Right renal cortex interstitium (tissue), 3 donors: ENCODE measurements around the gene IL13RA1. TPM values are rescaled to one million over a fixed set of nuclear protein-coding genes. Genes with fewer than 3 reads are reported as not detected.
"Not testable (repeated sequence)": the region's sequence is repeated elsewhere in the genome, so short reads cannot be mapped to it uniquely, and the experiment has no call there.

Experiments
- DNase-seq, 3 donors: peaks; one replicate each; pipeline ENCODE4 v3.0.0-alpha.2; 2013; ENCODE audit warnings: low read depth in 3 of 3, low spot score in 2 of 3
- polyA plus RNA-seq, 3 donors: library from polyadenylated mRNA; unstranded; fragments of 120-200 nt; gene quantifications; one replicate each; pipeline ENCODE4 v1.2.1, GENCODE V29; 2013; ENCODE audit not compliant: insufficient read length in 3 of 3

The IL13RA1 gene
- 10 to 100 TPM; 60.5 to 72.0 (median 65.2) TPM for polyA plus RNA-seq

DNA sequence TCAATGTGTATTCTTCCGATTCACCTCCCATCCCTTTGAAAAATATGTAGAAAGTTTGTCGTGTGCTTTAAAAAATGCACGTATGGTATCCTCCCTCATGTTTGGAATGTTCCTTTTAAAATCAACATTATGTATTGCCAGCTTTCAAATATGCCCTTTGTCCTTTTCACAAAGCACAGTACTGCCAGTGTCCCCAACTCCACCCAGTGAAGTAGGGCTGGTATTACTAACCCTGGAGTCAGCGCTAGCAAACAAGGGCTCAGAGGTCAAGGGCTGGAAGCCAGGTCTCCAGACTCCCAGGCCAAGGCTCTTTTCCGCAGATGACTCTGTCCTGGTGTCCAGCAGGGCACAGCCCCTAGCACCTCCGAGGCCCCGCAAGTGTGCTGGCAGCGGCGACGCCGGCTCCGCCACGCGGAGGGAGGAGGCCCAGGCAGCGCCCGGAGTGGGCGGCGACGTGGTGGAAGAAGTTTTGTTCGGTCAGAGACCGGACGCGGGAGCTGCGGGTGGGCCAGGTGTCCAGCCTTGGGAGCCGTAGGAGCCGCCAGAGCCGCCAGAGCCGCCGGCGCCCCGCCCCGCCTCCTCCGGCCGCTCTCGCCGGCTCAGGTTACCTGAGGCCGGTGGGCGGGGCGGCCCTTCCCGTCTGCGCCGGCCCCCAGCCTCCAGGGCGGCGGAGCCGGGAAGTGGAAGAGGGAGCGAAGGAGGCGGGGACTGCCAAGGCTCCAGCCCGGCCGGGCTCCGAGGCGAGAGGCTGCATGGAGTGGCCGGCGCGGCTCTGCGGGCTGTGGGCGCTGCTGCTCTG, at the start of gene IL13RA1:
Gene IL13RA1 (plus strand): TSS at position 720 of the 799 bp plus-strand sequence. CDS start 33 bp downstream, at position 753.
- peak in 1 of 3 donors; percentile 53 for DNase-seq

DNA sequence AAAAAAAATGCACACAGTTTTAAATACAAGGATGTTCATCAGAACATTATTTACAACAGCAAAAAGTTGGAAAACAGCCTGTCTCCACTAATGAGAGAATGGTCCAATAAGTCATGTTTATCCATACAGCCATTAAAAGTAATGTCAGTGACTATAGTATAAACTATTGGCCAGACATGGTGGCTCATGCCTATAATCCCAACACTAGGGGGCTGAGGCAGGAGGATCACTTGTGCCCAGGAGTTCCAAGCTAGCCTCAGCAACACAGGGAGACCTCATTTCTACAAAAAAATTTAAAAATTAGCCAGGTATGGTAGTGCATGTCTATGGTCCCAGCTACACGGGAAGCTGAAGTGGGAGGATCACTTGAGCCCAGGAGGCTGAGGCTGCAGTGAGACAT, 48.1 kb upstream of the IL13RA1 start:
- DNase-seq, result no peak

DNA sequence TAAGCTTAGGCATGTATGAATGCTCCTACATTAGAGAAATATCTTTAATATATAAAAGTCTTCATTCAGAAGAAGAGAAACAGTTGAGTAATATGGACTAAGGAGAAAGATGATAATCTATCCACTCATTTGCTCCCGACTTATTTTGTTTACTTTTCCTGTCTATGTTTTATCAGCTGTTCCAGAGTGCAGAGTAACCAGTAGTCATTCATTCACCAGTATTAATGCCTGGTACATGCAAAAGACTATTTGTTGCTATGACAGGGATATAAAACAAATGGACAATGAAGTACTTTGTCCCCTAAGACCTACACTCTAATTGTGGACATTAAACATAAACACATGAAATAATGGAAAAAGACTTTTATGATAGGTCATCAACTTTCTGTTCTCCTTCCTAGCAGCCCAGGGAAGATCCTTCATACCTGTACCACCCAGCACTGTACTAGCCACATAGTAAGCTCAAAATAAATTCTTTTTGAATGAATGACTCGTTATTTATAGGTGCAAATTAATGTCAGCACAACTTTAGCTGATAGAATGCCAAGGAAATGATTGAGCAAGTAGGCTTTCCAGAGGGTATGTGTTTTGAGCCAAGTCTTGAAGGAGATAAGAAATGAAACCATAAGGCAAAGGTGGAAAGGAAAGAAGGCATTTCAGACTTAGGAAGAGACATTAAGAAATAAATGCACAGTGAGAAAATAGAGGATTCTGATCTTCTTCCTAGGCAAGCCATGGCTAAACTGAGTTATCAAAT, 45.0 kb upstream of the IL13RA1 start:
- no peak for DNase-seq

DNA sequence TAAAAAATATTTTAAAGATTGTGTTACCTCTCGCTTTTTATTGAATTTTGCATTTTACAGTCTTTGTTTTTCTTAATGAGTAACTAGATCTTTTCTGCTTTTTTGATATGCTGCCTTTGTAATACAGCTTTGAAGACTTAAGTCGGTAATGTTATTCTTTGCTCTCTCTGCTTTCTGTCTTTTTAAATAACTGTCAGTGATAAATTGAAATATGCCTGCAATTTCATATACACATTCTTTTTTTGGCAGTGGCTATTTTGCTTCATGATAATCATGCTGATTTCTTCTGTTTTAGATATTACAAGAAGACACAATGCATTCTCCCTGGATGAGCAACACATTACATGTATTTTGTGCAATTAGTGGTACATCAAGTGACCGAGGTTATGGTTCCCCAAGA, 42.0 kb upstream of the IL13RA1 start:
- DNase-seq, result no peak

DNA sequence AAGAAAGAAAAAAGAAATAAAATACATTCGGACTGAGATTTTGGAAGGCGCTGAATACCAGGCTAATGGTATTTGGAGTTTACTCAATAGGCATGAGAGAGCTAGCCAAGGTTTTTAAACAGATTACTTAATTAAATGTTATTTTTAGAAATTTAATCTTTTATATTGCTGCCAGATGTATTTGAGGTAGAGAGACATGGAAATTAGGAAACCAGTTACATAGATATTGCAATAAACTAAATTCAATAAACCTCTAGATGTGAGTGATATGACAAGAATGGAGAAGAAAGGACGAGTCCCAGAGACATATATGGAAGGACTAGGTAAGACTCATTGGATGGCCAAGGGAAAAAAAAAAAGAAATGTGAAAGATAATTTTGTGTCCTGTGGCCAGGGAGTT, 38.5 kb upstream of the IL13RA1 start:
- no peak for DNase-seq

DNA sequence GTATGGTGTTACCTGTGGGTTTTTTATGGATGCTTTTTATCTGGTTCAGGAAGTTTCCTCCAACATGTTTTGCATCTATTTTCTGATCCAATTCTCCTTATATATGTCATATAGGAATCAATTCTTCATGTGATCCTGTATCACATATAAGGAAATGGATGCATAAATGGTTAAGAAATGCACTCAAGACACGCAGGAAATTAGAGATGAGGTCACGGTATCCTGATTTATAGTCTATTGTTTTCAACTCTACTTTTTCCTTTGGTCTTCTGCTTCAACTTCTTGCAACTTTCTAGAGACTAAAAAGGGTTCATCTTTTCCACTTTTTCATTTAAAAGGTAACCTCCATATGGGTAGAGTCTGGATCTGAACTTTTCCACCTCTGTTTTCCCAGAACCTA, 33.6 kb upstream of the IL13RA1 start:
- no peak for DNase-seq

DNA sequence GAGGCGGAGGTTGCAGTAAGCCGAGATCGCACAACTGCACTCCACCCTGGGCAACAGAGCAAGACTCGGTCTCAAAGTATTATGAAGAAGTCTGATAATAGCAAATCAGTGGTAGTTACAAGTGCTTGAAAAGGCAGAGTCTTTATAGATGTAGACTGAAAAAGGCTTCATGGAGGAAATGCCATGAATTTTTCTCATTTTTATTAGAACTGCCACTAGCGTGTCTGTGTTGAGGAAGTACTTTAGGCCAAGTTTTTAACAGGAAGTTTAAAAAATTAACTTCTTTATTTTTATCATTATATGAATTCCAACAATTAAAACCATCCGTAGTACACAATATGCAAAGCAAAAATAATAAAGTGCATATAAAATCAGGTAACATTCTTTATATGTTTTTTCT, 32.8 kb upstream of the IL13RA1 start:
- no peak for DNase-seq

DNA sequence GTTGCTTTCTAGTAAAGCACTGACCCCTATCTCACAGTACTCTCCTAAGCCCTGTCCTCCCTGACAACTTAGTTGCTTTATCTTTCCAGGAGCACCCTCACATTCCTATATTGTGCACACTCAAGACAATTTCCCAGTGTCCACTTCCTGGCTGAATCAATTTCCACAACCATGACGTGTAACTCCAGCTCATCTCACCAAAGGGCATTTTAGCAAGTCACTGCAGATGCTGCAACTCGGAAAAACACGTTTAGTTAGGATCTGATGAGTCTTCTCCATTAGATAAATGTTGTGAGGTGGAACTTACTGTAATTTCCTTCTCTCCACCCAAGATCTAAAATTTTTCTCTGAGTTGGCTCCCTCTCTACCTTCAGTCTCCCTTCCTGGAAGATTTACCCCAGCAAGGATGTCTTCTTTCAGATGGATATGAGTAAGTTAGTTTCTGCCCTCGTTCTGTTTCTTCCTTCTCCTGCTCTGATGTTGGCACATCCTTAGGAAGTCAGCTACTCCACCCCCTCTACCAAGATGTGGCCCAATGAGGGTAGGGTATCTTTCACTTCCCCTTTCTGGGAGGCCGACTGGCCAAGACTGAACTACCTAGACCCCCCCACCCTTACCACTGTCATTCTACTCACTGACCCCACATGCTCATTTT, 28.8 kb upstream of the IL13RA1 start:
- DNase-seq, result no peak

DNA sequence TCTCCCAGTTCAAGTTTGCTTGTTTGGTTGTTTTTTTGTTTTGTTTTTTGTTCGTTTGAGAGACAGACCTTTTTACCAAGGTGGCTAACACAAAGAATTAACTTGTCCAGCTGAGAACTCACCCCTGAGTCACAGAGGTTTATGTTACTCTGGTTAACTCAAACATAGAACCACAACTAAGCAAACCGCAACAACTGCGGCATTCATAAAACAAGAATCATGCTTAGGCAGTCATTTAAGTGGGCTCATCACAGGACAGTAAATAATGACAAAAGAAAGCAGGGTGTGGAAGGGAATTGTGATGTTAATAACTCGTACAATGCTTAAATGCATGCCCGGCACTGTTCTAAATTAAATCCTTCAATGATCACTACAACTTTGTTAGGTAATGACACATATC, 24.7 kb upstream of the IL13RA1 start:
- DNase-seq, result no peak

DNA sequence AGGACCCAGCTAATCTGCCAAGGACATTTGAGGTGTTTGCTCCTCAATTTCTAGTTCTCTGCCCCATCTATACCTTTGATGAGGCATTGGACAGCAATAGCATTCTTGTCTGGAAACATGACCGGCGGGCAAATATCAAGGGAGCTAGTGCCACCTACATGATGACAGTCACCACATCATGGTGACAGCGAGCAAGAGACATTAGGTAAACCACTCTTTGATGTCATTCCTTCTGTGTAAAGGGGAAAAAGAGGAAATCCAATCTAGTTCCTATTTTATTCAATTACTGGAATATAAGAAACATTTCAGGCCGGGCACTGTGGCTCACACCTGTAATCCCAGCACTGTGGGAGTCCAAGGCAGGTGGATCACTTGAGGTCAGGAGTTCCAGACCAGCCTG, 20.7 kb upstream of the IL13RA1 start:
- DNase-seq, result no peak

DNA sequence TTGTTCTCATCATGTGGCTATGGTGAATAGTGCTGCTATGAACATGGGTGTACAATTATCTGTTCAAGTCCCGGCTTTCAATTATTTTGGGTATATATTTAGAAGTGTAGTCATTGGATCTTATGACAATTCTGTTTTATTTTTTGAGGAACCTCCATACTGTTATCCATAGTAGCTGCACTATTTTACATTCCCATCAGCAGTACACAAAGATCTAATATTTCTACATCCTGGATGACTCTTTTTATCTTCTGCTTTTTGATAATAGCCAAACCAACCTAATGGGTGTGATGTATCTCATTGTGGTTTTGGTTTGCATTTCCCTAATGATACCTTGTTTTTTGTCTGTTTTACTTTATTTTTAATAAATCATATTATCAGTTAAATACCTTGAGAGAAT, 12.9 kb upstream of the IL13RA1 start:
- DNase-seq, result no peak

DNA sequence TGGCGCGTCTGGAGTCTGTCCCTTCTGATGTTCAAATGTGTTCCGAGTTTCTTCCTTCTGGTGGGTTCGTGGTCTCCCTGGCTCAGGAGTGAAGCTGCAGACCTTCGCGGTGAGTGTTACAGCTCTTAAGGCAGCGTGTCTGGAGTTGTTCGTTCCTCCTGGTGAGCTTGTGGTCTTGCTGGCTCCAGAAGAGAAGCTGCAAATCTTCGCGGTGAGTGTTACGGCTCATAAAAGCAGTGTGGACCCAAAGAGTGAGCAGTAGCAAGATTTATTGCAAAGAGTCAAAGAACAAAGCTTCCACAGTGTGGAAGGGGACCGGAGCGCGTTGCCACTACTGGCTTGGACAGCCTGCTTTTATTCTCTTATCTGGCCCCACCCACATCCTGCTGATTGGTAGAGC, 11.5 kb upstream of the IL13RA1 start:
- DNase-seq, result not testable (repeated sequence)

DNA sequence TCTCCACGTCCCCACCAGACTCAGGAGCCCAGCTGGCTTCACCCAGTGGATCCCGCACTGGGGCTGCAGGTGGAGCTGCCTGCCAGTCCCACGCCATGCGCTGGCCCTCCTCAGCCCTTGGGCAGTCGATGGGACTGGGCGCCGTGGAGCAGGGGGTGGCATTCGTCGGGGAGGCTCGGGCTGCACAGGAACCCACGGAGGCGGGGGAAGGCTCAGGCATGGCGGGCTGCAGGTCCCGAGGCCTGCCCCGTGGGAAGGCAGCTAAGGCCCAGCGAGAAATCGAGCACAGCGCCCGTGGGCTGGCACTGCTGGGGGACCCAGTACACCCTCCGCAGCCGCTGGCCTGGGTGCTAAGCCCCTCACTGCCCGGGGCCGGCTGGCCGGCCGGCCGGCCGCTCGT, 10.6 kb upstream of the IL13RA1 start:
- DNase-seq, result not testable (repeated sequence)

DNA sequence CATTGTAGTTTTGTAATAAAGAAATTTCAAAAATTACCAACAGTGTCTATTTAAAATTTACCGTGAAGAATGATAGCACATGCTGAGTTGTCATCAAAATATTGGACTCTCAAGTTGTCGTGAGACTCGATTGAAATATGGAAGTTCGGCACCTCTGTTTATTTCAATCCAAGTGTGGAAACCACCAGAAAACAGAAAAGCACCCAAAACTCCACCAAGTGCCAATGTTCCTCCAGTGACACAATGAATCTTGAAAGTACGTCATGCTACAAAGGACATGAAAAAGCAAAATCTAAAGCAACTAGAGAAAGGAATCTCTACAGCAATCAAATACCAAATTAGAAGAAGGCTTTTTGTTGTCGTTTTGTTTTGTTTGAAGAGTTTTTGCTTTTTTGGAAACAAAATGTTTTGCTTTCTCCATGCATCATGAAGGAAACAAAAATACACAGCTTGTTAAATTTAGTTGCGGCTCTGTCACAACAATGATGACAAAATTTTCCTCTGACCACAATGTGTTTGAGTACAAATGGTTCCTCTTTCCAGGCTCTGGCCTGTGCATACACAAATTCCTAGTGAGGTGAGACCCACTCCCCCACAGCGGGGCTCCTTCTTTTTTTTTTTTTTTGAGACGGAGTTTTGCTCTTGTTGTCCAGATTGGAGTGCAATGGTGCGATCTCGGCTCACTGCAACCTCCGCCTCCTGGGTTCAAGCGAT, 9.6 kb upstream of the IL13RA1 start:
- DNase-seq, result no peak

DNA sequence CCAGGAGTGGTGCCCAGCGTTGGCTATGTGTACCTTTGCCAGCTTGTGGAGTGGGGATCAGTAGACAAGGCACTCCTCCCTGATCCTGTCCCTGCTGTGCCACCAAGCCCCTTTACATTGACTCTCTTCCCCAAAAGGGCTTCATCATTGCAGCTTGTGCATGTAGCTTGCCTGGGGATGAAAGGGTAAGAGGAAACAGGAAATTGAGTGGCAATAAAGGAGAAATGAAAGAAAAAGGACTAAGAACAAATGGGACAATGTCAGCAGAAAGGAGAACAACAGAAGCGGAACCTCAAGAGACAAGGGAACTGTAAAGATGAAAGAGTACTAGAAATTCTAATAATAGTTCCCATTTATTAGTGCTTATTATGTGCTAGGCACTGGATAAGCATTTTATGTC, 8.7 kb upstream of the IL13RA1 start:
- DNase-seq, result no peak

DNA sequence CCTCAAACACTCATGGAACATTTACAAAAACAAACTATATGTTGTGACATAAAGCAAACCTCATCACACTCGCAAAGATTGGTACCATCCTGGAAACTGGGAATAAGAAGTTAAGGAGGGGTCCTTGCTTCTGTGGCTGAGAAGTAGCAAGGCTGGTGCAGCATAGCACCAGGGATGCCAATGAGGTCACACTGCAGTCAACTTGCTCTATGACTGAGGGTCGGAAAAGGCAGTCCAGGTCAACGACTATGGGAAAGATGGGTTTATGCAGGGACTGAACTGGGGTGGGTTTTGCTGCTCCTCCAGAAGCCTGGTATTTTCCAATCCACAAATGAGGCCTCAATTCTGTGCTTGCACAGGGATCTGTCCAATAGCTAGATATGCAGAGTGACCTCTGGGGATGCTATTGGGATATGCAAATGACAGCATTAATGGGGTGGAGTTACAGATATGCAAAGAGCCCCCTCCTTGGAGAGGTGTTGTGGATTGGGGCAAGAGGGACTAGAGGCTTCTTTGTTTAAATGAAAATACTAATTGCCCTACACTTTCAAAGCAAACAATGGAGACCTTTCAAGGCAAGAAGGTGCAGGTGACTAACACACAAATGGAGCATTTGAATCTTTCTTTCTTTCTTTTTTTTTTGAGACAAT, 7.2 kb upstream of the IL13RA1 start:
- no peak for DNase-seq

DNA sequence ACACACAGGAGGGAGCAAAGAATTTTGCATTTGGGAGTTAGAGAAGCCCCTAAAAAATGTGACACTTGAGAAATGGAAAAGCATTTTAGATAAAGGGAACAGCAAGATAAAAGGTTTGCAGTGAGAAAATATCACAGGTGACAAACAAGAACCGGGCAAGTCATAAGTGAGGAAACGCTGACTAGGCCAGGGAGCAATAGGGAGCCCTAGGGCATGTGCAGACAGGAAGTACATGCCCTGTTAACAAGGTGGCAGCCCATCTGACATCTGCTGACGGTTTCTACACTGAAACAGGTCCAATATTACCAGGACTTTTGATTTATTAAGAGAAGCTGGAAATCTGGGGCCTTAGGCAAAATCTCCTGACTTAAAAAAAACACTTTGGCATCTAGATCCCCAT, 4.0 kb upstream of the IL13RA1 start:
- no peak for DNase-seq

DNA sequence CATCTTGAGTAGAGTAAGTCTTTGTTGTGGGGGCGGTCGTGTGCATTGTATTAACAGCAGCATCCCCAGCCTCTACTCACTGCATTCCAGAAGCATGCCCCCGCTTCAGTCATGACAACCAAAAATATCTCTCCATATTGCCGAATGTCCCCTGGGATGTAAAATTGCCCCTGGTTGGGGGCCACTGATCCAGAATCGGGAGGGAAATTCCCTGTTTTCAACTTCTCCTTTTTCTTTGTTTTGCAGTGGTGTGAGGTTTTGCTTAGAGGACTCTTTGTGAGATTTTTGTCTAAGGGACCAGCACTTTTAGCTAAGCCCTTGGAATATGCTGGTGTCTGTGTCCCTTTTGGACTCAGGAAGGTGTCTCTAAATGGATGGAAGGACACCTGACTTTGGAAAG, 3.0 kb upstream of the IL13RA1 start:
- no peak for DNase-seq

DNA sequence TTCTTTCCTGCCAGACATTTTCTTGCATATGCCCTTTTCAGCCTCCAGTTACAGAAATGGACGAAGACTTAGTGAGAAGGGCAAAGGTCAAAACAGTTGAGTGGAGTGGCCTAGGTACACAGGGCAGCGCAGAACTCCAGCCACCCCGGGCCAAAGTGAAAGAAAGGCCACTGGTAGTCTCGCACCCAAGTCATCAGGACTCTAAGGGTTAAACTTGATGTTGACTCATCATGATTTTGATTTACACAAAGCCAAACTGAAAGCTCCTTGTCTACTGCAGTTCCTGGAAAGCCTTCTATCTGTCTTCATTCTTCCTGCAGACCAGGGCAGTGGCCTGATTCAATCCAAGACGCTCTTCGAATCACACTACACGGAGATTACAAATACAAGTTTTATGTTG, 2.6 kb upstream of the IL13RA1 start:
- no peak for DNase-seq

DNA sequence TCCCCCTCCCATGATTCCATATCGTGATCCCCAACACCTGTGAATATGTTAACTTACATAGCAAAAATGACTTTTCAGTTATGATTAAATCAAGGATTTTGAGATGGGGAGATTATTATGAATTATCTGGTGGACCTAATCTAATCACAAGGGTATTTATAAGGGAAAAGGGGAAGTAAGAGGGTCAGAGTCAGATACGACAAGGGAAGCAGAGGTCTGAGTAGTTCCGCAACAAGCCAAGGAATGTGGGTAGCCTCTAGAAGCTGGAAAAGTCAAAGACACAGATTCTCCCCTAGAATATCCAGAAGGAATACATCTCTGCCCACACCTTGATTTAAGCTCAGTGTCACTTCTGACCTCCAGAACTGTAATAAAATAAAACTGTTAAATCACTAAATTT, 1.0 kb upstream of the IL13RA1 start:
- no peak for DNase-seq
